H1 (cell line): ENCODE data around the gene ARID1B. TPM values are rescaled to one million over a fixed set of nuclear protein-coding genes. Genes with fewer than 3 reads are reported as not detected.

Experiments
- BCL11A ChIP-seq, 2 experiments: IDR thresholded peaks; one replicate each; pipeline ENCODE4 v1.6.1; 2011; ENCODE audit warnings: low read depth in 2 of 2, low read length in 2 of 2, mild to moderate bottlenecking in 2 of 2
- BRCA1 ChIP-seq: IDR thresholded peaks from 2 replicates; pipeline ENCODE4 v1.6.1; 2012; ENCODE audit warnings: low read depth, low read length, improper control_type of control experiment
- GABPA ChIP-seq: IDR thresholded peaks from 2 replicates; pipeline ENCODE4 v1.6.1; 2011; ENCODE audit warnings: mild to moderate bottlenecking, low read length, moderate library complexity, borderline replicate concordance; ENCODE audit not compliant: insufficient read depth
- HDAC6 ChIP-seq: IDR thresholded peaks from one replicate; pipeline ENCODE4 v1.7.1; 2012; ENCODE audit warnings: low read depth, mild to moderate bottlenecking, inconsistent platforms, low read length, moderate library complexity
- JUND ChIP-seq: IDR thresholded peaks from 2 replicates; pipeline ENCODE4 v1.6.1; 2011; ENCODE audit warnings: mild to moderate bottlenecking, improper control_type of control experiment, low read length
- MAFK ChIP-seq: IDR thresholded peaks from 2 replicates; pipeline ENCODE4 v1.6.1; 2012; ENCODE audit warnings: low read depth, mild to moderate bottlenecking, improper control_type of control experiment, low read length
- NRF1 ChIP-seq: IDR thresholded peaks from 2 replicates; pipeline ENCODE4 v1.6.1; 2011; ENCODE audit warnings: mild to moderate bottlenecking, low read depth, low read length, improper control_type of control experiment
- SP1 ChIP-seq: IDR thresholded peaks from 2 replicates; pipeline ENCODE4 v1.6.1; 2011; ENCODE audit warnings: low read depth, low read length
- TAF1 ChIP-seq: IDR thresholded peaks from 2 replicates; pipeline ENCODE4 v1.6.1; 2011; ENCODE audit warnings: mild to moderate bottlenecking, low read depth, low read length
- YY1 ChIP-seq: IDR thresholded peaks from 2 replicates; pipeline ENCODE4 v1.6.1; 2011; ENCODE audit warnings: low read depth, mild to moderate bottlenecking, low read length
- polyA plus RNA-seq, 7 experiments: library from polyadenylated mRNA; depleted of rRNA in 3 of 7; stranded (reverse) in 5 of 7; unstranded in 2 of 7; fragments of >200 nt in 5 of 7; fragments of 200-250 nt in 2 of 7; gene quantifications; 1 replicate in 5 of 7; 2 replicates in 1 of 7; 4 replicates in 1 of 7; pipeline versions ENCODE4 v1.2.1 to v1.2.3, GENCODE V29; 2011 to 2013; ENCODE audit warnings: missing spikeins in 2 of 7, mixed read lengths in 2 of 7
- total RNA-seq: library from RNA; stranded (reverse); fragmentation: NEBNext Ultra II Directional; extraction: Animal tissue kit (Norgen Biotek cat#: 25700); gene quantifications from 2 replicates; pipeline ENCODE4 v1.2.1, GENCODE V29; 2021

The ARID1B gene
- total and polyA plus RNA-seq, 2 of the 8 experiments (the other 6 are each of a cell fraction or from before 2014, with no cell fraction given): 24.3 to 70.3 TPM

DNA sequence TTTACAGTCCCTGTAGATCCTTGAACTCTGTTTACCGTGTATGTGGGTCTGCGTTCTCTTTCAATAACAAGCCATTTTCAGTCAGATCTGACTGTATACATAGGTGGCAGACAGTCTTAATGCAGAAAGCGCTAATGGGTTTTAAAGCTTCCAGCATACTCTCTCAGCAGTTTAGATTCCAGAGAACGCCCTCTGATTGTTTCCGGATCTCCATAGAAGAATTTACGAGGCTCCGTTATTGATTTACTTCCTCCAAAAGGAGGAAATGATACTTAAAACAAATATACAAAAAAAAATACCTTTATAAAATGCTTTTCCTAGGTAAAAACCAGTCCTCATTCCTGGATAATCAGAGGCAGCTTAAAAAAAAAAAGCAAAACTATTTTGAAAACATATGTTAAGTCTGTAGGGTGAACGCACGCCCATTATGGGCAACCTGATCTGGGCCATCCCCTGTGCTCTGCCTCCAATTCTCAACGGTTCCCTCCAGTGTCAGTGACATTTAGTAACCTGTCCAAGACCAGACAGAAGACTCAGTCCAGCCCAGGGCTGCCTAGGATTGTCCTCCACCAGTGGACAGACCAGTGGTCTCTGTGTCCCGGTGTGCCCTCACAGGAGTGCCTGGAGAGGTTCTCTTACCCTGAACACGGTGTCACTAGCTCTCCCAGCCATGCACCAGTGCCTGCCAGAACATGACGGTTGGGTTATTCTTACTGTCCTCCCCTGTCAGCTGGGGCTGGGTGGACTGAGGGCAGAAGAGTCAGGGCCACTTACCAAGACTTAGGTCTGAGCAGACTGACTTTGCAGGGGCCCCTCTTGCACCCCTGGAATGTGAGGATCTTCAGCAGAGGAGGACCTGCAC lies 217.3 kb downstream of the ARID1B start (continued):
- TF ChIP-seq SP1 (no peak), NRF1 (no peak), BRCA1 (no peak), GABPA (no peak), BCL11A (IDR thresholded peaks at IDR 0.05; ENCODE audit: low read depth in 2 of 2, low read length in 2 of 2) (no peak), JUND (no peak), YY1 (no peak), TAF1 (no peak), MAFK (no peak), HDAC6 (no peak)
- TF ChIP-seq, all 59 proteins: peak for 0
